HepG2 (cell line): ENCODE measurements around the gene ACSL1. TPM values are rescaled to one million over a fixed set of nuclear protein-coding genes. Genes with fewer than 3 reads are reported as not detected.

ENCODE experiments used
- ARNT ChIP-seq: fragments of 450-650 bp; IDR thresholded peaks from 2 replicates; pipeline ENCODE4 v1.6.1; 2017
- IKZF1 ChIP-seq: fragments of 450-650 bp; IDR thresholded peaks from 2 replicates; pipeline ENCODE4 v1.7.1; 2016
- TBX3 ChIP-seq: fragments of 450-650 bp; IDR thresholded peaks from 2 replicates; pipeline ENCODE4 v1.6.1; 2017; ENCODE audit warnings: antibody characterized with exemption, mild to moderate bottlenecking, inconsistent platforms, borderline replicate concordance
- ZNF577 ChIP-seq: sonication (generic); formaldehyde crosslinking; IDR thresholded peaks from 2 replicates; pipeline ENCODE4 v1.4.0; 2020; ENCODE audit warnings: mild to moderate bottlenecking, low read depth, missing genetic modification reagents, borderline replicate concordance
- polyA plus RNA-seq, 8 experiments: library from polyadenylated mRNA; depleted of rRNA in 3 of 8; stranded (reverse) in 7 of 8; unstranded in 1 of 8; fragments of >200 nt; fragmentation: Illumina TruSeq in 4 of 8; extraction: Trizol in 4 of 8; gene quantifications; 2 replicates each; pipeline versions ENCODE4 v1.2.1 to v1.2.3, GENCODE V29; 2011 to 2016; ENCODE audit warnings: low read depth in 4 of 8, missing spikeins in 1 of 8, mixed read lengths in 1 of 8; ENCODE audit not compliant: insufficient read depth in 1 of 8
- total RNA-seq, 5 experiments: library from RNA; depleted of rRNA; stranded (reverse); fragments of >200 nt; fragmentation: Illumina TruSeq; extraction: Trizol; gene quantifications; 2 replicates each; pipeline ENCODE4 v1.2.3, GENCODE V29; 2016; ENCODE audit warnings: low read depth in 1 of 5
- TF ChIP-seq, protein P1 (sequence below), 2 experiments: sonication (generic) in 1 of 2; formaldehyde crosslinking in 1 of 2; IDR thresholded peaks; 2 replicates each; pipeline versions ENCODE4 v1.6.1 to v1.9.0; 2014 to 2022; ENCODE audit warnings: antibody characterized with exemption in 1 of 2, borderline replicate concordance in 1 of 2, inconsistent platforms in 1 of 2, low read depth in 1 of 2, missing genetic modification reagents in 1 of 2
- TF ChIP-seq, protein P2 (sequence below): IDR thresholded peaks from 2 replicates; pipeline ENCODE4 v1.6.1; 2016; ENCODE audit warnings: mild to moderate bottlenecking, missing biosample characterization, missing genetic modification reagents
- TF ChIP-seq, protein P3 (sequence below): sonication (generic); formaldehyde crosslinking; IDR thresholded peaks from 2 replicates; pipeline ENCODE4 v1.8.0; 2022; ENCODE audit warnings: missing genetic modification reagents, low read depth, mild to moderate bottlenecking, borderline replicate concordance

ACSL1 gene
- total and polyA plus RNA-seq, 2 of the 13 experiments (the other 11 are each of a cell fraction or from before 2014, with no cell fraction given) = 10.0 to 29.8 TPM

DNA sequence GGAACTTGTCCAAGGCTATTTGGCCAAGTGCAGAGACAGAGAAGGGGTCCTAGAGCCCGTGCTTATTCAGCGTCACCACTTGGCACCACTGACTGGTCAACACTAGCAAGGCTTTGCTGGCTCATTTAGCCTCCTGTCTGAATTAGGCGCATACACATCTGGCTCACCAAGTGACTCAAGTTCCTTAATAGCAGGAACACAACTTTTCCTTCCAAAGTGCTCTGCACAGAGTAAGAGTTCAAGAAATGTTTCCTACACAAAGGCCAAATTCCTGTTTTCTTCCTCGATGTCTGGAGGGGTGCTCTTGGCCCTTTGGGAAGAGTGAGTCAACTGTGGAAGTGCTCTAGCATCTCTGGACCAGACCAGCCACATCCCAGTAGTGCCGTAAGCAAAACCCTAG lies 65.1 kb downstream of the ACSL1 start (continued):
- TF ChIP-seq, protein P1, sequence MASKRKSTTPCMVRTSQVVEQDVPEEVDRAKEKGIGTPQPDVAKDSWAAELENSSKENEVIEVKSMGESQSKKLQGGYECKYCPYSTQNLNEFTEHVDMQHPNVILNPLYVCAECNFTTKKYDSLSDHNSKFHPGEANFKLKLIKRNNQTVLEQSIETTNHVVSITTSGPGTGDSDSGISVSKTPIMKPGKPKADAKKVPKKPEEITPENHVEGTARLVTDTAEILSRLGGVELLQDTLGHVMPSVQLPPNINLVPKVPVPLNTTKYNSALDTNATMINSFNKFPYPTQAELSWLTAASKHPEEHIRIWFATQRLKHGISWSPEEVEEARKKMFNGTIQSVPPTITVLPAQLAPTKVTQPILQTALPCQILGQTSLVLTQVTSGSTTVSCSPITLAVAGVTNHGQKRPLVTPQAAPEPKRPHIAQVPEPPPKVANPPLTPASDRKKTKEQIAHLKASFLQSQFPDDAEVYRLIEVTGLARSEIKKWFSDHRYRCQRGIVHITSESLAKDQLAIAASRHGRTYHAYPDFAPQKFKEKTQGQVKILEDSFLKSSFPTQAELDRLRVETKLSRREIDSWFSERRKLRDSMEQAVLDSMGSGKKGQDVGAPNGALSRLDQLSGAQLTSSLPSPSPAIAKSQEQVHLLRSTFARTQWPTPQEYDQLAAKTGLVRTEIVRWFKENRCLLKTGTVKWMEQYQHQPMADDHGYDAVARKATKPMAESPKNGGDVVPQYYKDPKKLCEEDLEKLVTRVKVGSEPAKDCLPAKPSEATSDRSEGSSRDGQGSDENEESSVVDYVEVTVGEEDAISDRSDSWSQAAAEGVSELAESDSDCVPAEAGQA (IDR thresholded peaks at IDR 0.05; ENCODE audit: low read depth) = no peak
- TF ChIP-seq, protein P1 (CRISPR knock-in tag; IDR thresholded peaks at IDR 0.05; ENCODE audit: borderline replicate concordance) = no peak
- TF ChIP-seq TBX3 (no peak), ARNT (no peak), ZNF577 (CRISPR knock-in tag) (no peak), IKZF1 (no peak)
- TF ChIP-seq, protein P2, sequence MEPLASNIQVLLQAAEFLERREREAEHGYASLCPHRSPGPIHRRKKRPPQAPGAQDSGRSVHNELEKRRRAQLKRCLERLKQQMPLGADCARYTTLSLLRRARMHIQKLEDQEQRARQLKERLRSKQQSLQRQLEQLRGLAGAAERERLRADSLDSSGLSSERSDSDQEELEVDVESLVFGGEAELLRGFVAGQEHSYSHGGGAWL (CRISPR knock-in tag) = no peak
- TF ChIP-seq, protein P3, sequence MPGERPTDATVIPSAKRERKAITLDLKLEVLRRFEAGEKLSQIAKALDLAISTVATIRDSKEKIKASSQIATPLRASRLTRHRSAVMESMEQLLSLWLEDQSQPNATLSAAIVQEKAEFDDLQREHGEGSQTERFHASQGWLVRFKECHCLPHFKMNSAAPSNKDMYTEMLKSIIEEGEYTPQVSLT (CRISPR knock-in tag) = no peak
